Osteocyte (in vitro differentiated cells): ENCODE results near the gene SMAD9. TPM values are rescaled to one million over a fixed set of nuclear protein-coding genes. Genes with fewer than 3 reads are reported as not detected.

Experiments
- DNase-seq: peaks from one replicate; pipeline ENCODE4 v3.0.0; 2021; ENCODE audit warnings: mixed read lengths; ENCODE audit not compliant: unreplicated experiment; ENCODE audit errors: extremely low spot score
- H3K27ac Mint-ChIP-seq: one replicate; pipeline ENCODE4 v1.8.0; 2021; ENCODE audit warnings: mild to moderate bottlenecking, mixed read lengths; ENCODE audit not compliant: unreplicated experiment
- H3K27me3 Mint-ChIP-seq: one replicate; pipeline ENCODE4 v1.8.0; 2021; ENCODE audit warnings: mixed read lengths; ENCODE audit not compliant: unreplicated experiment
- H3K36me3 Mint-ChIP-seq: one replicate; pipeline ENCODE4 v1.8.0; 2021; ENCODE audit warnings: mixed read lengths; ENCODE audit not compliant: unreplicated experiment
- H3K4me1 Mint-ChIP-seq: one replicate; pipeline ENCODE4 v1.8.0; 2021; ENCODE audit warnings: mixed read lengths; ENCODE audit not compliant: unreplicated experiment
- H3K4me3 Mint-ChIP-seq: one replicate; pipeline ENCODE4 v1.8.0; 2021; ENCODE audit warnings: mild to moderate bottlenecking, moderate library complexity, mixed read lengths; ENCODE audit not compliant: unreplicated experiment
- H3K9me3 Mint-ChIP-seq: one replicate; pipeline ENCODE4 v1.8.0; 2021; ENCODE audit warnings: mixed read lengths; ENCODE audit not compliant: unreplicated experiment
- CTCF ChIP-seq: fragments of 200-600 bp; sonication (generic); IDR thresholded peaks from 2 replicates; pipeline ENCODE4 v1.5.0; 2021; ENCODE audit warnings: antibody characterized with exemption, mild to moderate bottlenecking, moderate library complexity
- total RNA-seq: library from RNA; stranded (reverse); gene quantifications from 2 replicates; pipeline ENCODE4 v1.2.1, GENCODE V29; 2021

Gene SMAD9
- total RNA-seq, 1 donor from 2014 or later, result 3.6 TPM

DNA sequence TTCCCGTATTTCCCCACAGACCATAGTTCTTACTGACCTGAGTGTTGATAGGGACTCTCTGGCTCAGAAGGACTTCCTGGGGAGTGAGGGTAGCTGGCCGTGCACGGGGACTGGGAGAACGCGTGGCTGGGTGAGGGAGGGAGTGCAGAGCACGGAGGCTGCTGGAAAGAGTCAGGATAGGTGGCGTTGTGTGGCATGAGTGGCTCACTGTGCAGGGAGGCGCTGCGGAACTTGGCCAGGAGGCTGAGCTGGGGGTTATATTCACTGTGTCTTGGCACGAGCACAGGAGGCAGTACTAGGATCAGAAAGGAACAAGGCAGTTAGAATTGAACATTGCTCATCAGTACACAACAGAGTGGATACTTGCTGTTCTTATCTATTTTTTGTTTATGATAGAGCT is 47.4 kb downstream of the SMAD9 start:
- TF ChIP-seq CTCF, result no peak
- Mint-ChIP-seq H3K9me3 (no peaks in the 10 kb centered on the region), H3K4me1 (no peaks in the 10 kb centered on the region), H3K4me3 (no peak overlapping the region), H3K27ac (no peak overlapping the region), H3K36me3 (peaks cover 3% of the 10 kb centered on the region), H3K27me3 (no peaks in the 10 kb centered on the region)
- DNase-seq, result no peak

DNA sequence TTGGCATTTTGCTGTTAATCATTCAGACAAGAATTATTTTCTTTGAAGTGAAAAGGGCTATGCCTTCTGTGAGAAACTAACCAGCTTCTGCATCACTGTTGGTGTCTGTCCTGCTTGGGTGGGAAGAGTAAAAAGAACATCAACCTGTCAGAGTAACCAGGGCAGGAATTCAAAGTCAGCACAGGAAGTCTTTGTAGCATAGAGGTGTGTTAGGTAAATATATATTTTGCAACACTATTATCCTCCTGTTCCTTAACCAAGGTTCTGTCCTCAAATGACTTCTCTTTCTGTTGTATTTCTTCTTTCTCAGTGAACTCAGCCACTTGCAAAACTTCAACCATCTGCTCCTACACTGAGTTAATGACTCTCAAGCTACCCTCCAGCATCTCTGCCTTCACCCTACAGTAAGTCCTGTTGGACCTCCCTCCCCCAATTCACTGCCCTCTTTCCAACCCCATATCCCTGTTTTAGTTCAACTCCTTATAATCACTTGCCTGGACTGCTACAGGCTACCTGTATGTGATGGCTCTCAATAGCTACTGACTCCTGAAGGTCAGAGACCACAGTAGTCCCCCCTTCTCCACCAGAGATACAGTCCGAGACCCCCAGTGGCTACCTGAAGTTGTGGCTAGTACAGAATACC is 49.9 kb downstream of the SMAD9 start:
- DNase-seq, result no peak
- Mint-ChIP-seq H3K27me3 (no peaks in the 10 kb centered on the region), H3K4me3 (no peak overlapping the region), H3K9me3 (no peaks in the 10 kb centered on the region), H3K36me3 (peaks cover 8% of the 10 kb centered on the region), H3K27ac (no peak overlapping the region), H3K4me1 (no peaks in the 10 kb centered on the region)
- TF ChIP-seq CTCF, result no peak

GRCh38 chr13:36866232-36866631 is 53.8 kb downstream of the SMAD9 start:
- H3K4me1 Mint-ChIP-seq, result no peaks in the 10 kb centered on the region
- no peak for DNase-seq
- peaks cover 6% of the 10 kb centered on the region for H3K36me3 Mint-ChIP-seq
- no peak overlapping the region for H3K27ac Mint-ChIP-seq
- no peaks in the 10 kb centered on the region for H3K9me3 Mint-ChIP-seq
- no peak for TF ChIP-seq CTCF
- no peaks in the 10 kb centered on the region for H3K27me3 Mint-ChIP-seq
- no peak overlapping the region for H3K4me3 Mint-ChIP-seq

- no peak for DNase-seq
- no peak overlapping the region for H3K4me3 Mint-ChIP-seq
- H3K9me3 Mint-ChIP-seq, result no peaks in the 10 kb centered on the region
- no peaks in the 10 kb centered on the region for H3K27me3 Mint-ChIP-seq
- no peak for TF ChIP-seq CTCF
- no peaks in the 10 kb centered on the region for H3K4me1 Mint-ChIP-seq
- H3K27ac Mint-ChIP-seq, result no peak overlapping the region
- peaks cover 6% of the 10 kb centered on the region for H3K36me3 Mint-ChIP-seq
Measured at GRCh38 chr13:36865265-36865664, 54.8 kb downstream of the SMAD9 start.

DNA sequence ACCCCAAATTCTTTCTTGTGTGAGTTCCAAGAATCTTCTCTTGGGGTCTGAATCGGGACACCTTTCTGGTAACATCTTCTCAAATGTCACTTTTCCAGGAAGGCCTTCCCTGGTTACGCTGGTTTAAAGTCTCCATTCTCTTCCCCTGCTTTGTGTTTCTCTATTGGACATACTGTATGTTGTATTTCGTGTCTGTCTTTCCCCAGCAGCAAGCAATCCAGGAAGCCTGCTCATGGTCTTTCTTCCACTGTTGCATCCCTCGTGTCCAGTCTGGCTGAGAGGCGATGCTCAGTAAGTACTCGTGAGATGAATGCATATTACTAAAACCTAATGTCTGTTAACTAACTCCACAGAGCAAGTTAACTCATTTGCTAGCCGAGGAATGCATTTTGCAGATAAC is 57.3 kb downstream of the SMAD9 start:
- TF ChIP-seq CTCF, result no peak
- H3K4me3 Mint-ChIP-seq, result no peak overlapping the region
- no peaks in the 10 kb centered on the region for H3K4me1 Mint-ChIP-seq
- peaks cover 6% of the 10 kb centered on the region for H3K36me3 Mint-ChIP-seq
- H3K9me3 Mint-ChIP-seq, result no peaks in the 10 kb centered on the region
- no peak for DNase-seq
- H3K27ac Mint-ChIP-seq, result no peak overlapping the region
- no peaks in the 10 kb centered on the region for H3K27me3 Mint-ChIP-seq
